ENCODE data around the gene RTF2. TPM values are rescaled to one million over a fixed set of nuclear protein-coding genes. Genes with fewer than 3 reads are reported as not detected.

RTF2 gene
- 61.2 to 79.3 TPM (median 64.7 TPM) in 3 replicates for total RNA-seq
- long read RNA-seq, transcript RTF2-202 (9 exons, 2,212 nt) = major isoform, 160 of 167 reads
- long read RNA-seq, partial matches to known transcripts = 2 of 167 reads
- long read RNA-seq, other reads (novel, unspliced or antisense) = 4 of 167 reads

- H3K36me3 Mint-ChIP-seq (ENCODE audit: low read depth) = peaks cover 4% of the 10 kb centered on the region
- H3K4me1 Mint-ChIP-seq (ENCODE audit: low read depth) = peaks cover 23% of the 10 kb centered on the region
- no peaks in the 10 kb centered on the region for H3K9me3 Mint-ChIP-seq (ENCODE audit: low read depth)
- H3K27ac Mint-ChIP-seq (ENCODE audit: unreplicated experiment) = peak within 1 kb of the TSS; percentile 99
- no peak for TF ChIP-seq CTCF (IDR thresholded peaks at IDR 0.05)
- peak; percentile 96 for DNase-seq (ENCODE audit: low spot score)
- peak within 1 kb of the TSS; percentile 97 for H3K4me3 Mint-ChIP-seq (ENCODE audit: unreplicated experiment)
- H3K27me3 Mint-ChIP-seq (ENCODE audit: low read depth) = no peaks in the 10 kb centered on the region
Observed at GRCh38 chr20:56468316-56469076, at the start of gene RTF2. Gene RTF2 (plus strand): TSS chr20:56468627. CDS start chr20:56468698, 71 bp downstream.

GRCh38 chr20:56420028-56420427 lies 48.4 kb upstream of the RTF2 start:
- Mint-ChIP-seq H3K27ac (ENCODE audit: unreplicated experiment) (no peak overlapping the region), H3K9me3 (ENCODE audit: low read depth) (no peaks in the 10 kb centered on the region), H3K27me3 (ENCODE audit: low read depth) (no peaks in the 10 kb centered on the region), H3K4me1 (ENCODE audit: low read depth) (peaks cover 22% of the 10 kb centered on the region), H3K4me3 (ENCODE audit: unreplicated experiment) (no peak overlapping the region), H3K36me3 (ENCODE audit: low read depth) (peaks cover 6% of the 10 kb centered on the region)
- DNase-seq (ENCODE audit: low spot score) = no peak
- no peak for TF ChIP-seq CTCF (IDR thresholded peaks at IDR 0.05)

GRCh38 chr20:56420940-56421688 lies 47.3 kb upstream of the RTF2 start:
- Mint-ChIP-seq H3K36me3 (ENCODE audit: low read depth) (peaks cover 6% of the 10 kb centered on the region), H3K27ac (ENCODE audit: unreplicated experiment) (no peak overlapping the region), H3K4me1 (ENCODE audit: low read depth) (peaks cover 20% of the 10 kb centered on the region), H3K4me3 (ENCODE audit: unreplicated experiment) (no peak overlapping the region), H3K9me3 (ENCODE audit: low read depth) (no peaks in the 10 kb centered on the region), H3K27me3 (ENCODE audit: low read depth) (no peaks in the 10 kb centered on the region)
- no peak for DNase-seq (ENCODE audit: low spot score)
- no peak for TF ChIP-seq CTCF (IDR thresholded peaks at IDR 0.05)

GRCh38 chr20:56422076-56422823 lies 46.2 kb upstream of the RTF2 start:
- no peak overlapping the region for H3K4me3 Mint-ChIP-seq (ENCODE audit: unreplicated experiment)
- DNase-seq (ENCODE audit: low spot score) = no peak
- H3K36me3 Mint-ChIP-seq (ENCODE audit: low read depth) = peaks cover 5% of the 10 kb centered on the region
- no peaks in the 10 kb centered on the region for H3K9me3 Mint-ChIP-seq (ENCODE audit: low read depth)
- TF ChIP-seq CTCF (IDR thresholded peaks at IDR 0.05) = peak; percentile 42
- peak overlapping the region; percentile 14 for H3K27ac Mint-ChIP-seq (ENCODE audit: unreplicated experiment)
- peaks cover 20% of the 10 kb centered on the region for H3K4me1 Mint-ChIP-seq (ENCODE audit: low read depth)
- H3K27me3 Mint-ChIP-seq (ENCODE audit: low read depth) = no peaks in the 10 kb centered on the region

GRCh38 chr20:56422824-56423189 lies 45.6 kb upstream of the RTF2 start:
- Mint-ChIP-seq H3K27me3 (ENCODE audit: low read depth) (no peaks in the 10 kb centered on the region), H3K4me1 (ENCODE audit: low read depth) (peaks cover 20% of the 10 kb centered on the region), H3K9me3 (ENCODE audit: low read depth) (no peaks in the 10 kb centered on the region), H3K27ac (ENCODE audit: unreplicated experiment) (peak overlapping the region; percentile 15), H3K4me3 (ENCODE audit: unreplicated experiment) (no peak overlapping the region), H3K36me3 (ENCODE audit: low read depth) (peaks cover 3% of the 10 kb centered on the region)
- DNase-seq (ENCODE audit: low spot score) = no peak
- peak; percentile 1 for TF ChIP-seq CTCF (IDR thresholded peaks at IDR 0.05)
